Measurements from ENCODE around the gene TOMM22. TPM values are rescaled to one million over a fixed set of nuclear protein-coding genes. Genes with fewer than 3 reads are reported as not detected.

TOMM22 gene
- total and polyA plus RNA-seq, 2 experiments from 2014 or later: 84.0 to 131 TPM

DNA sequence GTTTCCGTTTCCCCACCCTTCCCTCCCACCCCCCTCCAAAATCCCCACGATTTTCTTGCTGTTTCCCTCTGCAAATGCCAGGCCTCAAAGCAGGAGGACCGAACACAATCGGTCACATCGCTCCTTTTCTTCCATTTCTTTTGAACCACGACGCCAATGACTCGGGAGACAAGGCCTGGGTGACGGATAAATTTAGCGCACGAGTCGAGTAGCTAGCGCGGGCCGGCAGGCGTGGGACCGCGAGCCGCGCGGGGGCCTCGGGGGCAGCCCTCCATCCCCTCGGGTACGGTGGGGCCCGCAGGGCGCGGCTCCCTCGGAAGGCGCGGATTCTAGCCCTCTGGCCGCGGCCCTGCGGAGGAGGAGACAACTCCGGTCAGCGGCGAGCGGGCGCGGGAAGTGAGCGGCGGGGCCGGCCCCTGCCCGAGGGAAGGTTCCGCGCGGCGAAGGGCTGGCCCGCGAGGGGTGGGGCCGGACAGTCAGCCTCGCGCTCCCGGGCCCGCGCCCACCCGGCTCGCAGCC, 18.6 kb downstream of the TOMM22 start (continued):
- TF ChIP-seq ZNF462 (CRISPR knock-in tag; IDR thresholded peaks at IDR 0.05): no peak

DNA sequence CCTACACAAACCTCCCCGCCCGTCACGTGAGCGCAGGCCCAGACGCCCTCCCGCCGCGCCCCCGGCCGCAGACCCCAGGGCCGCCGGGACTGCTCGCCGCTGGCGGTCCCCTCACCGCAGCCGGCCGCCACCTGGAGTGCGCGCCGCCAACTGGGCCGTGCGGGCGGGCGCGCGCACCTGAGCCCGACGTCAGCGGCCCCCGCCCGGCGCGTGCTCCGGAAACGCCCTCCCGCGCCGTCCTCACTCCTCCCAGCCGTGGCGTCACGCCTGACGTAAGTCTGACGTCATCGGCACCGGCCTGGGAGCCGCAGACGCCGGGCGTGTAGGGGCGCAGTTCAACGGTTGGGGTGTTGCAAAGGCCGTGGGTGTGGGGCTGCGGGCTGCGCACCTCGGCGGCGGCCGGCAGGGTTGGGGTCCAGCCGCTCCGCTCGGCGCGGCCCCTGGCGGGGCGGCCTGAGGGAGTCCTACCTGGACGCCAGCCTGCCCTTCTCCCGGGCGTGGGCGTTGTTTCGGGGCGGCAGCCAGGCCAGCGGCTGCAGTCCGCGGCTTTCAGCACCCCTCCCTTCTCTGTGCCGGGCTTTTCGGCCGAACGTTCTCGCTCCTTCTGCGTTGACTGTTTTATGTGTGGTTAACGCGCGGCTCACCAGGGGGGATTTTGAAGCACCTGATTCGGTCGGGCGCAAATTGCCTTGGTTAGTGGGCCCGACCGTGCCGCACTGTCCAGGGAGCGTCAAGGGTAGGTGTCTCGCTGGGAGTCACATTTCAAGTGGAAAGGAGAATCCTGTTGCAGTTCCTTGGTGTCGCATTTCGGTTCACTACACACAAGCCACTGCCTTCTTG, 19.3 kb downstream of the TOMM22 start, which contains the start of gene JOSD1:
Gene JOSD1 (minus strand): TSS at position 155 of the 840 bp plus-strand sequence. CDS start 956 bp downstream, outside the sequence.
- Histone ChIP-seq H3K4me2 (peak within 1 kb of the TSS; percentile 95), H3K4me1 (ENCODE audit: insufficient read depth) (peaks cover 23% of the 10 kb centered on the region), H3K4me3 (peak within 1 kb of the TSS; percentile 97), H3K36me3 (ENCODE audit: insufficient read depth) (no peaks in the 10 kb centered on the region), H3K9me2 (ENCODE audit: insufficient read depth) (no peaks in the 10 kb centered on the region), H3K27me3 (ENCODE audit: insufficient read depth) (no peaks in the 10 kb centered on the region), H2AFZ (peak within 1 kb of the TSS; percentile 74; the same call in 1 of the 2 replicates), H3K79me2 (replicated peaks; ENCODE audit: insufficient read depth) (peaks cover 39% of the 10 kb centered on the region), H3F3A (replicated peaks; ENCODE audit: low read depth) (peaks cover 4% of the 10 kb centered on the region; the same call in 1 of the 2 replicates), H3K27ac (ENCODE audit: low read depth) (peak within 1 kb of the TSS; percentile 83), H4K20me1 (replicated peaks; ENCODE audit: insufficient read depth) (peaks cover 13% of the 10 kb centered on the region)
- peak within 1 kb of the TSS; percentile 99 for H3K27ac Mint-ChIP-seq
- peak; percentile 15 for ATAC-seq
- H3K4me1 Mint-ChIP-seq: peaks cover 41% of the 10 kb centered on the region
- TF ChIP-seq CREB1 (CRISPR knock-in tag; IDR thresholded peaks at IDR 0.05; ENCODE audit: low read depth): peak; percentile 100
- 0 out of 2 replicates have a peak, but pooled peaks have one; percentile 31 for TF ChIP-seq ETS1 (IDR thresholded peaks at IDR 0.05)
- TF ChIP-seq POLR2AphosphoS5 (IDR thresholded peaks at IDR 0.05; ENCODE audit: low read depth): peak; percentile 96
- TF ChIP-seq JUNB (IDR thresholded peaks at IDR 0.05; ENCODE audit: unreplicated experiment): no peak
- TF ChIP-seq EZH2 (IDR thresholded peaks at IDR 0.05; ENCODE audit: low read depth, unreplicated experiment): no peak
- H3K27me3 Mint-ChIP-seq (ENCODE audit: insufficient read depth, low read depth, poor library complexity): peaks cover 24% of the 10 kb centered on the region
- DNase-seq (ENCODE audit: low spot score): peak; percentile 96
- H3K4me3 Mint-ChIP-seq: peak within 1 kb of the TSS; percentile 98
- peaks cover 12% of the 10 kb centered on the region; the same call in 2 of the 3 replicates for H3K36me3 Mint-ChIP-seq (ENCODE audit: low read depth)
- no peaks in the 10 kb centered on the region for H3K9me3 Mint-ChIP-seq

Measured in GM23338 (cell line).